Large intestine (tissue), 3 donors: ENCODE data around the gene ASB14. TPM values are rescaled to one million over a fixed set of nuclear protein-coding genes. Genes with fewer than 3 reads are reported as not detected.

Experiments
- DNase-seq, 2 donors: peaks; one replicate each; pipeline versions ENCODE4 v3.0.0 to v3.0.0-alpha.2; 2013
- H3K27ac ChIP-seq: one replicate; pipeline ENCODE4 v1.5.1; 2013; ENCODE audit warnings: low read length
- H3K27me3 ChIP-seq: 2 replicates; pipeline ENCODE4 v1.6.1; 2013; ENCODE audit warnings: low read length; ENCODE audit not compliant: control insufficient read depth, insufficient read depth
- H3K36me3 ChIP-seq: 2 replicates; pipeline ENCODE4 v1.6.1; 2013; ENCODE audit warnings: low read length; ENCODE audit not compliant: control insufficient read depth, insufficient read depth
- H3K4me1 ChIP-seq: one replicate; pipeline ENCODE4 v1.6.1; 2013; ENCODE audit warnings: low read length; ENCODE audit not compliant: control insufficient read depth, insufficient read depth
- H3K4me3 ChIP-seq: one replicate; pipeline ENCODE4 v1.5.1; 2013; ENCODE audit warnings: low read length
- H3K9me3 ChIP-seq: one replicate; pipeline ENCODE4 v1.6.1; 2013; ENCODE audit warnings: mild to moderate bottlenecking, low read depth, low read length, moderate library complexity; ENCODE audit not compliant: control insufficient read depth
- WGBS: methylation state at CpG from one replicate; pipeline ENCODE4 v1.1.5; 2013; ENCODE audit warnings: low lambda C conversion rate; ENCODE audit not compliant: insufficient coverage; 5-methylcytosine and 5-hydroxymethylcytosine counted together
- polyA plus RNA-seq: library from polyadenylated mRNA; unstranded; fragments of 120-200 nt; gene quantifications from one replicate; pipeline ENCODE4 v1.2.1, GENCODE V29; 2013

The ASB14 gene
- polyA plus RNA-seq, 1 donor = 0.78 TPM

GRCh38 chr3:57227204-57227929, 65.1 kb downstream of the ASB14 start, which contains the start of gene APPL1:
APPL1 (plus strand) TSS chr3:57227729; CDS start chr3:57227884, 155 bp downstream.
- Histone ChIP-seq H3K4me3 (peak within 1 kb of the TSS; percentile 86), H3K4me1 (peaks cover 3% of the 10 kb centered on the region), H3K9me3 (no peaks in the 10 kb centered on the region), H3K36me3 (no peaks in the 10 kb centered on the region), H3K27ac (peak within 1 kb of the TSS; percentile 91), H3K27me3 (no peaks in the 10 kb centered on the region)
- peak; percentile 92 to 95 for DNase-seq
- WGBS = 0% methylated on average over 1 of the region's 71 CpGs

GRCh38 chr3:57226176-57226575, 66.3 kb downstream of the ASB14 start:
- peaks cover 3% of the 10 kb centered on the region for H3K4me1 ChIP-seq
- H3K9me3 ChIP-seq = no peaks in the 10 kb centered on the region
- DNase-seq = no peak
- H3K27me3 ChIP-seq = no peaks in the 10 kb centered on the region
- H3K4me3 ChIP-seq = no peak overlapping the region
- H3K27ac ChIP-seq = no peak overlapping the region
- H3K36me3 ChIP-seq = no peaks in the 10 kb centered on the region
- 64% methylated on average over 2 of the region's 2 CpGs for WGBS

- no peak overlapping the region for H3K4me3 ChIP-seq
- no peaks in the 10 kb centered on the region for H3K9me3 ChIP-seq
- no CpG with 5 or more reads among the region's 4 CpGs for WGBS
- H3K27me3 ChIP-seq = no peaks in the 10 kb centered on the region
- no peak overlapping the region for H3K27ac ChIP-seq
- DNase-seq = no peak
- peaks cover 3% of the 10 kb centered on the region for H3K4me1 ChIP-seq
- H3K36me3 ChIP-seq = no peaks in the 10 kb centered on the region
Observed at GRCh38 chr3:57224856-57225255, 67.6 kb downstream of the ASB14 start.

- no peaks in the 10 kb centered on the region for H3K36me3 ChIP-seq
- H3K4me3 ChIP-seq = no peak overlapping the region
- WGBS = no CpG with 5 or more reads among the region's 2 CpGs
- H3K27me3 ChIP-seq = no peaks in the 10 kb centered on the region
- DNase-seq = no peak
- peaks cover 3% of the 10 kb centered on the region for H3K4me1 ChIP-seq
- H3K9me3 ChIP-seq = no peaks in the 10 kb centered on the region
- no peak overlapping the region for H3K27ac ChIP-seq
Observed at GRCh38 chr3:57221883-57222282, 70.6 kb downstream of the ASB14 start.

Other genes with a start within 250 kb of the ASB14 start
- gene SPATA12, start 232.0 kb downstream of the ASB14 start, polyA plus RNA-seq = not detected
- 5.0 TPM for gene IL17RD, start 127.3 kb downstream of the ASB14 start, polyA plus RNA-seq
- 1.5 TPM for gene HESX1, start 92.7 kb downstream of the ASB14 start, polyA plus RNA-seq
- gene APPL1, start 65.0 kb downstream of the ASB14 start, polyA plus RNA-seq = 31.7 TPM